Activated B cell treated with CpG ODN at 0.5 μM for 24 hours (primary cell): ENCODE data around the gene MCF2L. TPM values are rescaled to one million over a fixed set of nuclear protein-coding genes. Genes with fewer than 3 reads are reported as not detected.

Experiments used
- ATAC-seq: fragments of 200-7000 bp; cut with Tn5 transposase; one replicate; pipeline ENCODE4 v1.10.0; 2021; ENCODE audit warnings: low read depth, mild to moderate bottlenecking, moderate library complexity
- CTCF ChIA-PET: fragments of 350-600 bp; sonication (Branson Sonifier 250); formaldehyde crosslinking; loops from one replicate; lab custom pipeline; 2021; ENCODE audit warnings: antibody characterized with exemption; lab: Charles Lee
- POLR2A ChIA-PET: fragments of 350-600 bp; sonication (Branson Sonifier 250); formaldehyde crosslinking; loops from one replicate; lab custom pipeline; 2021; ENCODE audit warnings: antibody characterized with exemption; lab: Charles Lee
- DNase-seq: peaks from one replicate; pipeline ENCODE4 v3.0.0; 2022
- H3K27ac Mint-ChIP-seq: one replicate; pipeline ENCODE4 v1.8.0; 2020; ENCODE audit warnings: mixed read lengths
- H3K27me3 Mint-ChIP-seq: one replicate; pipeline ENCODE4 v1.8.0; 2021; ENCODE audit warnings: mixed read lengths
- H3K36me3 Mint-ChIP-seq: one replicate; pipeline ENCODE4 v1.8.0; 2021; ENCODE audit warnings: low read depth, mixed read lengths
- H3K4me1 Mint-ChIP-seq: one replicate; pipeline ENCODE4 v1.8.0; 2021; ENCODE audit warnings: mixed read lengths
- H3K4me3 Mint-ChIP-seq: one replicate; pipeline ENCODE4 v1.8.0; 2020; ENCODE audit warnings: mild to moderate bottlenecking, mixed read lengths
- H3K9me3 Mint-ChIP-seq: one replicate; pipeline ENCODE4 v1.8.0; 2020; ENCODE audit warnings: mixed read lengths
- CTCF ChIP-seq: fragments of 200-600 bp; IDR thresholded peaks from one replicate; pipeline ENCODE4 v1.8.0; 2022; ENCODE audit warnings: antibody characterized with exemption, mild to moderate bottlenecking
- intact Hi-C: fragments of 100-400 bp; cut with micrococcal nuclease; formaldehyde crosslinking; loops from one replicate; pipeline ENCODE4 v1.15.1; 2024
- total RNA-seq: library from RNA; stranded (reverse); gene quantifications from 2 replicates; pipeline ENCODE4 v1.2.3, GENCODE V29; 2022

The MCF2L gene
- total RNA-seq, 1 donor from 2014 or later: 3.4 TPM

GRCh38 chr13:112985803-112986408 lies 16.9 kb downstream of the MCF2L start:
- no peak overlapping the region for H3K4me3 Mint-ChIP-seq
- intact Hi-C loops: no loop called here

GRCh38 chr13:112986470-112986869 lies 17.5 kb downstream of the MCF2L start:
- ATAC-seq: no peak
- intact Hi-C loops: no loop called here
- no peak for DNase-seq
- no peaks in the 10 kb centered on the region for H3K4me1 Mint-ChIP-seq
- ChIA-PET POLR2A (no interaction called here), CTCF (no interaction called here)
- no peak overlapping the region for H3K4me3 Mint-ChIP-seq
- no peaks in the 10 kb centered on the region for H3K9me3 Mint-ChIP-seq
- TF ChIP-seq CTCF: no peak
- peaks cover 3% of the 10 kb centered on the region for H3K27me3 Mint-ChIP-seq
- H3K36me3 Mint-ChIP-seq: no peaks in the 10 kb centered on the region
- no peak overlapping the region for H3K27ac Mint-ChIP-seq

More at GRCh38 chr13:112985803-112986408, 16.9 kb downstream of the MCF2L start:
- DNase-seq (no peak), ATAC-seq (no peak)
- TF ChIP-seq CTCF: no peak
- Mint-ChIP-seq H3K27ac (no peak overlapping the region), H3K9me3 (no peaks in the 10 kb centered on the region), H3K36me3 (no peaks in the 10 kb centered on the region), H3K4me1 (no peaks in the 10 kb centered on the region), H3K27me3 (peaks cover 3% of the 10 kb centered on the region)
- POLR2A ChIA-PET: no interaction called here
- CTCF ChIA-PET: no interaction called here

- no peaks in the 10 kb centered on the region for H3K36me3 Mint-ChIP-seq
These were observed 18.1 kb downstream of the MCF2L start for GRCh38 chr13:112986946-112987681.

GRCh38 chr13:112987682-112988024 lies 18.6 kb downstream of the MCF2L start:
- no peak for DNase-seq
- CTCF ChIA-PET: no interaction called here
- no peak for ATAC-seq
- Mint-ChIP-seq H3K27ac (no peak overlapping the region), H3K4me1 (no peaks in the 10 kb centered on the region), H3K36me3 (no peaks in the 10 kb centered on the region), H3K27me3 (no peaks in the 10 kb centered on the region), H3K9me3 (no peaks in the 10 kb centered on the region), H3K4me3 (no peak overlapping the region)
- no peak for TF ChIP-seq CTCF
- POLR2A ChIA-PET: no interaction called here
- intact Hi-C loops: no loop called here

More at GRCh38 chr13:112986946-112987681, 18.1 kb downstream of the MCF2L start:
- no peak overlapping the region for H3K27ac Mint-ChIP-seq
- no peak for TF ChIP-seq CTCF
- ATAC-seq (no peak), DNase-seq (no peak)
- no peaks in the 10 kb centered on the region for H3K4me1 Mint-ChIP-seq
- peaks cover under 1% of the 10 kb centered on the region for H3K27me3 Mint-ChIP-seq
- ChIA-PET POLR2A (no interaction called here), CTCF (no interaction called here)
- no peaks in the 10 kb centered on the region for H3K9me3 Mint-ChIP-seq
- intact Hi-C loops: no loop called here
- H3K4me3 Mint-ChIP-seq: no peak overlapping the region

- no peak overlapping the region for H3K4me3 Mint-ChIP-seq
- H3K27me3 Mint-ChIP-seq: peaks cover 5% of the 10 kb centered on the region
- POLR2A ChIA-PET: no interaction called here
- DNase-seq: no peak
- no peaks in the 10 kb centered on the region for H3K9me3 Mint-ChIP-seq
- no peaks in the 10 kb centered on the region for H3K4me1 Mint-ChIP-seq
- CTCF ChIA-PET: no interaction called here
- TF ChIP-seq CTCF: no peak
- no peak for ATAC-seq
- intact Hi-C loops: no loop called here
- H3K27ac Mint-ChIP-seq: no peak overlapping the region
- H3K36me3 Mint-ChIP-seq: no peaks in the 10 kb centered on the region
These were observed 21.8 kb downstream of the MCF2L start for GRCh38 chr13:112990783-112991182.
